Fibroblast of mammary gland (primary cell): ENCODE measurements around the gene KCNQ5.
"Not testable (repeated sequence)": the region's sequence is repeated elsewhere in the genome, so short reads cannot be mapped to it uniquely, and the experiment has no call there.

Experiments used
- DNase-seq: peaks from one replicate; pipeline ENCODE4 v3.0.0-alpha.2; 2010; ENCODE audit warnings: low read depth
- H3K4me3 ChIP-seq: 2 replicates; pipeline ENCODE4 v1.5.1; 2011; ENCODE audit warnings: low read depth, mild to moderate bottlenecking, low read length, moderate library complexity; ENCODE audit not compliant: control insufficient read depth
- TF ChIP-seq, protein P1 (sequence below): conservative IDR thresholded peaks from 2 replicates; pipeline ENCODE4 v1.5.1; 2011; ENCODE audit warnings: low read depth, low read length, inconsistent platforms; ENCODE audit not compliant: control insufficient read depth, insufficient read depth

KCNQ5 gene

DNA sequence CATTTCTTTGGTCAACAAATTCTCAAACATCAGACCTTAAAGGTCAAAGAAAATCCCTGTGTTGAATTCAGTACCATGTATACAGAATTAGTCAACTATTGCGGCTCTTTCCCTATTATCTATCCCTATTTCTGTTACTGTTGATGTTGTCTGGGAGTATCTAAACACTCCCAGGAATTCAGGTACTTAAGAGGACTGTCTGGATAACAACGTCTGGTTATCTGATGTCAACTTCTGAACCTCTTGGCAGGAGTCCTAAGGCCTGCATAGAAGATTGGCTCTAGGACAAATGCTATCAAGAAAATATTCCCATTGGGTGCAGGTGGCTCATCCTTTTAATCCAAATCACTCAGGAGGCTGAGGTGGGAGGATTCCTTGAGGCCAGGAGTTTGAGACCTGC lies 347.8 kb downstream of the KCNQ5 start:
- no peak for DNase-seq
- TF ChIP-seq, protein P1, sequence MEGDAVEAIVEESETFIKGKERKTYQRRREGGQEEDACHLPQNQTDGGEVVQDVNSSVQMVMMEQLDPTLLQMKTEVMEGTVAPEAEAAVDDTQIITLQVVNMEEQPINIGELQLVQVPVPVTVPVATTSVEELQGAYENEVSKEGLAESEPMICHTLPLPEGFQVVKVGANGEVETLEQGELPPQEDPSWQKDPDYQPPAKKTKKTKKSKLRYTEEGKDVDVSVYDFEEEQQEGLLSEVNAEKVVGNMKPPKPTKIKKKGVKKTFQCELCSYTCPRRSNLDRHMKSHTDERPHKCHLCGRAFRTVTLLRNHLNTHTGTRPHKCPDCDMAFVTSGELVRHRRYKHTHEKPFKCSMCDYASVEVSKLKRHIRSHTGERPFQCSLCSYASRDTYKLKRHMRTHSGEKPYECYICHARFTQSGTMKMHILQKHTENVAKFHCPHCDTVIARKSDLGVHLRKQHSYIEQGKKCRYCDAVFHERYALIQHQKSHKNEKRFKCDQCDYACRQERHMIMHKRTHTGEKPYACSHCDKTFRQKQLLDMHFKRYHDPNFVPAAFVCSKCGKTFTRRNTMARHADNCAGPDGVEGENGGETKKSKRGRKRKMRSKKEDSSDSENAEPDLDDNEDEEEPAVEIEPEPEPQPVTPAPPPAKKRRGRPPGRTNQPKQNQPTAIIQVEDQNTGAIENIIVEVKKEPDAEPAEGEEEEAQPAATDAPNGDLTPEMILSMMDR: no peak
- H3K4me3 ChIP-seq: no peak overlapping the region

DNA sequence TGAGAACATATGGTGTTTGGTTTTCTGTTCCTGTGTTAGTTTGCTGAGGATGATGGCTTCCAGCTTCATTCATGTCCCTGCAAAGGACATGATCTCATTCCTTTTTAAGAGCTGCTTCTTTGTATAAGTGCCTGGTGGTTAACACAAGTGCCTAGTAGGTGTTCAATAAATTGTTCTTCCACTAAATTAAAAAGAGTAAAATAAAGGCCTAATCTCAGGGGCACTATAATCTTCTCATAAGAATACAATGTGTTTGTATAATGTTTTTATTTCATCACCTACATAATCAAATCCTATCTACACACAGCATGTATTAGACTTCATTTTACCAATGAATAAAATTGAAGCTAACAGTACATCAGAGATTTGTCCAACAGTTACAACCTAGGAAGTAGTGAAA lies 350.7 kb downstream of the KCNQ5 start:
- no peak overlapping the region for H3K4me3 ChIP-seq
- DNase-seq: no peak
- TF ChIP-seq, protein P1: no peak

DNA sequence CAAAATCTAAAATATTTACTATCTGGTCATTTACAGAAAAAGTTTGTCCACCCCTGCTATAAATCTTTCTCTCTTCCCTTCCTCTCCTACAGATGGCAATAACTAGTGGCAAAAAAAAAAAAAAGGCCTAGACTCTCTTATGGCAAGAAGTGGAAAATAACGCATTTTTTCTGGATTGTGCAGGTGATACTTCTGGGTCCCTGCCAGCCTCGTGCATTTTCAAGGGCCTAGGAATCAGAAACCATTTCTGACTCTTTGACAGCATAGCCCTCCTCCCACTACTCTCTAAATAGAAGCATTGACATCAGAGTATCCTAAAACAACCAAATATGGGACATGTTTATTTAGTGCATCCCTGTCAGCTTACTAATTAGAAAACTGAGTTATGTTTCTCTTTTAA lies 352.4 kb downstream of the KCNQ5 start:
- H3K4me3 ChIP-seq: no peak overlapping the region
- TF ChIP-seq, protein P1: no peak

DNA sequence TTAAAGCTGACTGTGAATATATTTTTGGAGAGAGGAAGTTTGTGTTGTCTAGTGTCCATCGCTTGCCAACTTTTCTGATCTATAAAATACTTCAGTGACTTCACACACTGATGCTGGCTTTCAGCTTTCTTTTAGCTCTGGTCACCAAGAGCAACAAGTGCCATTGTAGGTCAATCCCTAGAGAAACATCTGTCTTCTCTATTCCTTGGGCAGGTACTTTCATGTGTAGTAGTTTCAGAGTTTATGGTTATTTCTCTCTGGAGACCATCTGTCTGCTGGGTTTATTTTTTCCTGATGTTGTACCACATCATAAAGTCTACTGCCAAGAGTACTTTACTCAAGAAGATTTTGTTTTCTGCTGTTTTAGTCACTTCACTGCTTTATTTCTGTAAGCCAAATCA lies 353.5 kb downstream of the KCNQ5 start:
- TF ChIP-seq, protein P1: no peak
- no peak for DNase-seq
- H3K4me3 ChIP-seq: no peak overlapping the region

More for the DNA sequence above, 352.4 kb downstream of the KCNQ5 start:
- DNase-seq: no peak

DNA sequence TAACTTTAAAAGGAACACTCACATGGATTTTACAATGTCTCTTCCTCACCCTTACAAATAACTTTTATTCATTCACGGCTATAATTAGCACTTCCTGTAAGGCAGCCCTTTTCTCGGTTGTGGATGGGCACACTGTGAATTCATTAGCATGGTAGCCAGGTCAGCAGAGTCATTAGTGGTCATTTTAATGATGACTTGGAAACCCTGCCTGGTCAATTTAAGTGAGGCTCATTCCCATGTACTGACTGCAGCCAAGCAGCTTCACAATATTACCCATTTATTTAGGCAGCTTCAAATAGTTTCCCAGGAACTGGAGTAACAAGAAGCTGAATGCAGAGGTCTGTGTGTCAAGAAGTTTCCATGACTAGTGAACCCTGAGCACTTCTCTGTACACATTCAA lies 354.6 kb downstream of the KCNQ5 start:
- TF ChIP-seq, protein P1: no peak
- no peak for DNase-seq
- no peak overlapping the region for H3K4me3 ChIP-seq

DNA sequence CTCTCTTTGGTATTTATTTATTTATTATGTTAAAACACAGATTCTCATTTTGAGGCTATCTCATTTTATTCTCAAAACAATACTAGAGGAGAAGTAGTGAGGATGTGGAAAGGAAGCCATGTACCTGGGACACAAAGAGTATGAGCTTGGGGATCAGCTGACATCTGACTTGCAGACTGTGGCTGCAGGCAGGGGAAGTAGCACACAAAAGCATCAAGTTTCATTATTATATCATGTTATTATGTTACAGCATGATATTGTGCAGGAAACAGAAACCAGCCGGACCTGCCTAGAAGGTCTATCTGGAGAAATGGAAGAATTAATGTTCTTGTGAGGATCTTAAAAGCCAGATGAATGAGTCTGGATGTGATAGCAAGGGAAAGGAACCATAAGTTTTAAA lies 355.2 kb downstream of the KCNQ5 start:
- TF ChIP-seq, protein P1: no peak
- no peak for DNase-seq
- H3K4me3 ChIP-seq: no peak overlapping the region

DNA sequence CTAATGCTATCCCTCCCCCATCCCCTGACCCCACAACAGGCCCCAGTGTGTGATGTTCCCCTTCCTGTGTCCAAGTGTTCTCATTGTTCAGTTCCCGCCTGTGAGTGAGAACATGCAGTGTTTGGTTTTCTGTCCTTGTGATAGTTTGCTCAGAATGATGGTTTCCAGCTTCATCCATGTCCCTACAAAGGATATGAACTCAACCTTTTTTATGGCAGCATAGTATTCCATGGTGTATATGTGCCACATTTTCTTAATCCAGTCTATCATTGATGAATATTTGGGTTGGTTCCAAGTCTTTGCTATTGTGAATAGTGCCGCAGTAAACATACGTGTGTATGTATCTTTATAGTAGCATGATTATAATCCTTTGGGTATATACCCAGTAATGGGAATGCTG lies 356.9 kb downstream of the KCNQ5 start:
- not testable (repeated sequence) for DNase-seq, H3K4me3 ChIP-seq

DNA sequence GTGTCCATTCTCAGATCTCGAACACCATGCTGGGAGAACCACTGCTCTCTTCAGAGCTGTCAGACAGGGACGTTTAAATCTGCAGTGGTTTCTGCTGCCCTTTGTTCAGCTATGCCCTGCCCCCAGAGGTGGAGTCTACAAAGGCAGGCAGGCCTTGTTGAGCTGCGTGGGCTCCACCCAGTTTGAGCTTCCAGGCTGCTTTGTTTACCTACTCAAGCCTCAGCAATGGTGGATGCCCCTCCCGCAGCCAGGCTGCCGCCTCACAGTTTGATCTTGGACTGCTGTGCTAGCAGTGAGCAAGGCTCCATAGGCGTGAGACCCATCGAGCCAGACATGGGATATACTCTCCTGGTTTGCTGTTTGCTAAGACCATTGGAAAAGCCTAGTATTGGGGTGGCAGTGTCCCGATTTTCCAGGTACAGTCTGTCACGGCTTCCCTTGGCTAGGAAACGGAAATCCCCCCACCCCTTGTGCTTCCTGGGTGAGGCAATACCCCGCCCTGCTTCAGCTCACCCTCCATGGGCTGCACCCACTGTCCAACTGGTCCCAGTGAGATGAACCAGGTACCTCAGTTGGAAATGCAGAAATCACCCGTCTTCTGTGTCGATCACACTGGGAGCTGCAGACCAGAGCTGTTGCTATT lies 362.4 kb downstream of the KCNQ5 start:
- DNase-seq, H3K4me3 ChIP-seq: not testable (repeated sequence)
